Inflammatory macrophage (primary cell): ENCODE data around the gene FAM120A.

ENCODE experiments used
- DNase-seq, 2 donors: peaks; one replicate each; pipeline ENCODE4 v3.0.0-alpha.2; 2020 to 2022

Gene FAM120A

DNA sequence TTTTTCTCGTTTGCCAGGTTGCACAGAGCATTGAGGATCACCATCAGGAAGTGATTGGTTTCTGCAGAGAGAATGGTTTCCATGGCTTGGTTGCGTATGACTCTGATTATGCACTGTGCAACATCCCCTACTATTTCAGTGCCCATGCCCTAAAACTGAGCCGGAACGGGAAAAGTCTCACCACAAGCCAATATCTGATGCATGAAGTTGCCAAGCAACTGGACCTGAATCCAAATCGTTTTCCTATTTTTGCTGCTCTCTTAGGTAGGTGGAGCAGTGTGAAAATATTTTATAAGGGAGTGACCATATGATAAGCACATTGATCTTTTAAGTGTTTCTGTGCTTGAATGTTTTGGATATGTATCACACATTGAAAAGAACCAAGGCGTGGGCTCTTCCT is 19.6 kb downstream of the FAM120A start:
- no peak for DNase-seq

DNA sequence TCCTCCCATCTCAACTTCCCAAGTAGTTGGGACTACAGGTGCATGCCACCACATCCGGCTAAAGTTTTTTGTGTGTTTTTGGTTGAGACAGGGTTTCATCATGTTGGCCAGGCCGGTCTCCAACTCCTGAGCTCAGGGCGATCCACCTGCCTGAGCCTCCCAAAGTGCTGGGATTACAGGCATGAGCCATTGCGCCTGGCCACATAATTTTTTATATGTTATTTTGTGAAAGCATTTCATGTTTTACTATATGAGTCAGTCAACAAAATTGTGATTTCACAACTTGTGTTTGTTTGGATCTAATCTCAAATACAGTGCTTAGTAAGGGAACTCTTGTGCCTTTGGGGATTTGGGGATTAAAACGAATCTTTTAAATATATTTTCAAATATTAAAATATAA is 21.9 kb downstream of the FAM120A start:
- no peak for DNase-seq

DNA sequence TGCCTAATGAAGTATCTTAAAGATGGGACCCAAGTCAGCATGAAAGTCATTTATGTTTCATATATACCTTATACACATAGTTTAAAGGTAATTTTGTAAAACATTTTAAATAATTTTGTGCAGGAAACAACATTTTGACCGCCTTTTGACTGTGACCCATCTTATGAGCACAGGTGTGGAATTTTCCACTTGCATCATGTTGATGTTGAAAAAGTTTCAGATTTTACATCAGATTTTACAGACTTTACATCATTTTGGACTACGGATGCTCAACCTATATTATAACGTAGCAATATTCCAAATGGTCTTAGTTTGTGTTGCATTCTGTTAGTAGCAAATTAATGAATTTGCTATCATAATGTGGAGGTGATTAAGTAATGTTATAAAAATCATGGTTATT is 23.6 kb downstream of the FAM120A start:
- DNase-seq = no peak

DNA sequence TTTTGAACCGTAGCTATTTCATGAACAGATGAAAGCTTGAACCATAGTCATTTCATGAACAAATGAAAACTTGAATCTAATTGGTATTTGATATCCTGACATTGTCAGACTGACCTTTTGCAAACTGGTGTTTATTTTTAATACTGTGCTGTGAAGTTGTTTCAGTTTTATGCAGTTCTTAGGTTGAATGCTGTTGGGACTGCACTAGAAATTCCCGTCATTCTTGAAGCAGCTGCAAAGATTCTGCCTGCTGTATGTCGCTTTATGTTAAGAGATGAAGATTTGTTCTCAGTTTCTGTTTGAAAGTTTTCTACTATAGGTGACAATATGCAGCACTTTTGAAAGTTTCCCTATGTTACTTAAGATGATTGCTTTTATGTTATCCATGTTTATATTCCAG is 24.4 kb downstream of the FAM120A start:
- DNase-seq = no peak

DNA sequence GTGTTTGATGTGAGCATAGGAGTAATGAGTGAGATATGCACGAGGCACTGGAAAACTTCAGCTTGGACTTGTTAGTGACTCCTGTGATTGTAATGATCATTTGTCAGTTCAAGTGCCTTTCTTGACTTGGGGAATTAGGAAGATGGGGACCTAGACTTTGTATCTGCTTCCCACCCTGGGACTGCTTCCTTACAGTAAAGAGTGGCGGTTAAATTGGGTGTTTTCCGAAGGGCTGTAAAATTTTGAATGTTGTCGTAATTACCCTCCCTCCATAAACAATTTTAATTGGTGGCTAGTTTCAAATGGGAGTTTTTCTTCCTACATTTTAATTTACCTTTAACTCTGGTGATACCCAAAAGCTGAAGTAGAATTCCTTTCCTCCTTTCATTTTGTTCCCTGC is 25.4 kb downstream of the FAM120A start:
- no peak for DNase-seq

DNA sequence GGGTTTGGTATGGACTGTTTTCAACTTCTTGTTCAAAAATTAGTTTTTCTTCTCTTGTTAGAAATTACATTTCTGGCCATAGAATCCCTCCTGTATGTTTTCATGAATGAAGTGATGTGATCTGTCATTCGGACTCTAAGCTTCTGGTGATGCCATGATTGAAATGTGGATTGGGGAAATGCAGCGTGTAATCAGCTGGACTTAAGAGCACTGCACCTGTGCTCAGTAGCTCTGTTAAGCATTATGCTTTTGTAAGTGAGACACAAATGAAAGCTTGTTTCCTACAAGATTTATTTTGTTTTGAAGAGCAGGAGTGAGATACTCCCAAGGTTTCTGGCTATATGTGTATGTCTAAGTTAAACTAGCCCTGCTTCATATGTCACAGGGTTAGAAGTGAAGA is 25.9 kb downstream of the FAM120A start:
- DNase-seq = no peak

DNA sequence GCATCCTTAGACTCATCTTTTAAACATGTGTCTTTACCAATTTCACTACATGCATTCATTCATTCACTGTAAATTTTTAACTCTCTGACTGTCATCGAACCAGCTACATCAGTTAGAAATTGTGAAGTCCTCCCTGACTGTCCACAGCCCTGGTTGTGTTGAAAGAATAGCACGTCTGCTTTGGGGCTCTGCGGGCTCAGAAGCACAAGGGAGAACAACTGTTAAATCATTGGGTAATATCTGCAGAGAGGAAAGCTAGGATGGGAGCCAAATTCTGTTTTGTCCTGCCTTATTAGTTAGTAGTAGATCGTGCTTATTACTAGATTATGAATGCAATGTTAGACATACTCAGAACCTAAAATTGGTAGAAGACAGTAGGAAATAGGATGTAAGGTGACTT is 28.2 kb downstream of the FAM120A start:
- DNase-seq = no peak

DNA sequence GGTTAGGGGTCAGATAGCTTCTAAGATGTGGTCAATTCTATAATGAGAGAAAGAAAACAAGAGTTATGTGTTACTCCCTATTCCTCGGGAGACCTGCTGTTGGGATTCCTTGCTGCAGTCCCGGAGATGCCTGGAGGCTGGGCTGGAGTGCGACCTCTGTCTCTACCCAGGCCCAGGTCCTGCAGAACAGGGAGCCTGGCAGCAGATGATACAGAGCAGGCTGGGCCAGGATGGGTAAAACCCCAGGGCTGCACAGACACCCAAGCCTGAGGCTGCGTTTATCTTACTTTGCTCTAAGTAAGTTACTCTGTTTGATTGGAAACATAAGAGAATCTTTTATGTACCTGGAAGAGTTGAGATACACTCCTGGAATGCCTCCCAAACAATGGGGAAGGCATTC is 28.8 kb downstream of the FAM120A start:
- DNase-seq = no peak

DNA sequence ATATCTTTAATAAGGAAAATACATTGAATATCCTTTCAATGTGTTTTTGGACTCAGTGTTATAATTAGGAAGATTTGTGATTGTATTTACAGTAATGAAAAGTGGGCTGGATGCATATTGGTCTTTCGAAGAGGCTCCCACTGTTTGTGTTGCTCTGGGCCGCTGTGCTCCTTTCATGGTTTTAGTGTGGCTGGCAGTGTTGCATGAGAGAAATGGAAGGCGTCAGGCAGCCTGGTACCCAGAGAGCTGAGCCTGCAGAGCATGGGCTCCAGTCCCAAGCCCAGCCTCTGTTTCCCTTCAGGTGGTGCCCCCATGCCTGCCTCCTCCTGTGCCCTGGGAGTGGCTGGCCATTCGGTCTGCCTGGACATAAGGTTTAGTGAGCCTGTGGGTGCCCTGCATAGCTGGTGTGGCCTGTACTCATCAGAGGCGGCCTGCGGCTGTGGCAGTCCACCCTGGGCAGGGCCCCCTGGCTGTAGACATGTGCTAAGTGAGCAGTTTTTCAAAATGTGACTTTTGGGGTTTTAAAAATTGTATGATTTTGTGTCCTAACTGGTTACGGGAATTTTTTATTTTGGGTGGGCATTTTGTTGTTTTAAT is 29.3 kb downstream of the FAM120A start:
- no peak for DNase-seq

DNA sequence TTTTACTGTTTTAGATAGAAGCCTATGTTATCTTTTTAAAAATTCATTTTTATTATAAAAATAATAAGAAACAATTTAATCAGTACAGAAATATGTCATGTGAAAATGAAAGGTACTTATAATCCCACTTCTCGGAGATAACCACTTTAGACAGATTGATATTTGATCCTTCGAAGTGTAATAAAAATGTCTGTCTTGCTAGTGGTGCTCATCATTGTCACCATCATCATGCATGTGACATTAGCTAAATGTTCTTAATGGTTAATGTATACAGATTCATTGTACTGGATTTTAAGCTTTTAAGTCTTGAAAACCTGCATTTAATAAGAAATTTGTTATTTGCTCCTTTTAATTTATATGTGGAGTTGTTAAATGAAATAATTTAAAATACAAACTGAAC is 32.0 kb downstream of the FAM120A start:
- no peak for DNase-seq

DNA sequence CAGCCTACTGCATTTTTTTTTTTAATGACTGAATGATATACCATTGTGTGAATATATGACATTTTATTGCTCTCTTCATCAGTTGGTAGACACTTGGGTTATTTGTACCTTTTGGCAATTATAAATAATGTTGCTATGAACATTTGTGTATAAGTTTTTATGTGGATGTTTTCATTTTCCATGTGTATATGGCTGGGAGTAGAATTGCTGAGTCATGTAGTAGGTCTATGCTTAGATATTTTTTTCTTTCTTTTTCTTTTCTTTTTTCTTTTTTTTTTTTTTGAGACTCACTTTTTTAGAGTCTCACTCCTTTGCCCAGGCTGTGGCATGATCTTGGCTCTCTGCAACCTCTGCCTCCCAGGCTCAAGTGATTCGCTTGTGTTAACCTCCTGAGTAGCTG is 34.8 kb downstream of the FAM120A start:
- no peak for DNase-seq

DNA sequence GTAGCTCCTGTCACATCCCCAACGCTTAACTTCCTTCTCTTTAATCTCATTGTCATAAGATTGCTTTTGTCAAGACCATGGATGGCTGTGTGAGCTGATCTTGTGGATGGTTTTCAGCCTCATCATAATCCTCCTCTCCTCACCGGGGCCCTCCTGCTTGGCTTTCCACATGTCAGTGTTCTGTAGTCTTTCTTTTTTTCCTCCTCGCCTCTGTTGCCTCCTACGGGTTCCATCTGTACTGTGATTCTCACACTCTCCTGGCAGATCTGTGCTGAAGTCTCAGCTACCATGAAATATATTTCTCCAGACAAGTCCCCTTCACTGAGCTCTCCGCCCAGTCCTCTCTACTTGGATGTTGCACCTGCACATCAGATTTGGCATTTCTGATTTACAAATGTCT is 36.8 kb downstream of the FAM120A start:
- no peak for DNase-seq

DNA sequence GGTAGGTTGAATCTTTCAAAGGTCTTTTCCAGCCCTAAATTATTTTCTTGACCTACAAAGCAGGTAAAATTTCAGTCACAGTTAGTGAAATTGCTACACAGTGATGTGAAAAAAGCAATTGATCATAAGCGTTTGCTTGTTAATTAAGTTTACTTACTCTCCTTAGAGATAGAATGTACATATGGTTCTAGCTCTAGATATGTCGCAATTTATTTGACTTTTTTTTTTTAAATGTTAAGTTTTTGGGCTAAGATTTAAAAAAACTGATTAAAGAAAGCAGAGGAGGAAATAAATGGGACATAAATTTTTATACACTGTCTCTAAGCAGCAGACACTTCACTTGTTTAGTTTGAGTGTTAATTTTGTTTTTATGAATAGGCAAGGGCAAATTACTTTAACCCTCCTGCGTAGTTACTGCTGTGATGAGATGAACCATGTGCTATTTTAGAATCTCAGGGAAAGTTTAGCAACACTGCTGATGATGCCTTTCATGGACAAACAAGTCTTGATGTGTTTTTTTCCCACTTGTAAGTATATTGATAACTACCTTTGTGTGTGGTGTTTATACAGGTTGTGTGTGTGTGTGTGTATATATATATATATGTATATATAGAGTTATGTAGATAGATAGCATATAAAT is 40.2 kb downstream of the FAM120A start:
- no peak for DNase-seq

DNA sequence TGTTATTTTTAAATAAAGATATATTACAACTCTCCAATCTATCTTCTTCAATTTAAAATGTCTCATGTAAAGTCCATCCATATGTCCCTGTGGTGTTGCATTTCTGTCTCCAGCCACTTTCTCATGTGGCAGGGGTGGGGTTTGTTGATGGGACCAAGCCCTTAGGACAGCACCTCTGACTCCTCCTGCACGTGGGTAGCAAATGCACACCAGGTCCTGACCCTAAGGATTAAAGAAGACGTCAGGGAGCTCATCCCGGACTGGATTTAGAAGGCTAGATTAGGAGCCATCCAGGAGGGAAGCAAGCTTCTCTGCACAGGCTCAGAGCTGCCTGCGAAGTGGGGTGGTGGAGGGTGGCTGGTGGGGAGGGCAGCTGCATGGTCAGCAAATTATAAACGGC is 40.8 kb downstream of the FAM120A start:
- no peak for DNase-seq

DNA sequence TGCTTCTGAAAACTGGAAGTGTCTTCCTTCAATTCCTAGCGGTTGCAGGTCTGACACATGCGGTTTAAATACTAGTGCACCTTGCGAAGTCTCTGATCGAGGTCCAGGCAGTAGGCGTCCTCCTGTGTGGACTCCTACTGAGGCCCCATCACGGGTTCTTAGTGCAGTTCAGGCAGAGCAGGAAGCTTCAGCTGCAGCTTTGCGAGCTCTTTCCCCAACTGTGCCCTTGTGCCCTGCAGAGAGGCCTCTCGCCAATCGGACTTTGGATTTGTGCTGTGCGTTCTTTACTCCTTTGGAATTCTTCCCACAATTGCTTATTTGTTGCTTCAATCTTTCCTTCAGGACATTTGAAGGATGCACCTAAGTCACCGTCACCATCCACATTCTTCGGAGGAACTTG is 42.5 kb downstream of the FAM120A start:
- no peak for DNase-seq

DNA sequence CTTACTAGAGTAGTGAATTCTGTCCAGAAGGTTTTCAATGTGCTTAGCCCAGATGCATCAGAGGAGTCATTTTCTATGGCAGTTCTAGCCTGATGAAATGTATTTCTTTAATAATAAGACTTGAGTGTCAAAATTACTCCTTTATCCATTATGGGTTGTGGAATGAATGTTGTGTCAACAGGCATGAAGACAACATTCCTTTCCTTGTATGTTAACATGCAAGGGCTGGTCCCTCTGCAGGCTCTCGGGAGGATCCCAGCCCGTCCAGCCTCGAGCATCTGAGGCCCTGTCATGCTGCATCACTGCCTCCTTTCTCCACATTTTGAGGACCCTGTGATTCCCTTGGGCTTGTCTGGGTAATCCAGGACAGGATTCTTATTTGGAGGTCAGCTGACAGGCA is 44.8 kb downstream of the FAM120A start:
- no peak for DNase-seq

DNA sequence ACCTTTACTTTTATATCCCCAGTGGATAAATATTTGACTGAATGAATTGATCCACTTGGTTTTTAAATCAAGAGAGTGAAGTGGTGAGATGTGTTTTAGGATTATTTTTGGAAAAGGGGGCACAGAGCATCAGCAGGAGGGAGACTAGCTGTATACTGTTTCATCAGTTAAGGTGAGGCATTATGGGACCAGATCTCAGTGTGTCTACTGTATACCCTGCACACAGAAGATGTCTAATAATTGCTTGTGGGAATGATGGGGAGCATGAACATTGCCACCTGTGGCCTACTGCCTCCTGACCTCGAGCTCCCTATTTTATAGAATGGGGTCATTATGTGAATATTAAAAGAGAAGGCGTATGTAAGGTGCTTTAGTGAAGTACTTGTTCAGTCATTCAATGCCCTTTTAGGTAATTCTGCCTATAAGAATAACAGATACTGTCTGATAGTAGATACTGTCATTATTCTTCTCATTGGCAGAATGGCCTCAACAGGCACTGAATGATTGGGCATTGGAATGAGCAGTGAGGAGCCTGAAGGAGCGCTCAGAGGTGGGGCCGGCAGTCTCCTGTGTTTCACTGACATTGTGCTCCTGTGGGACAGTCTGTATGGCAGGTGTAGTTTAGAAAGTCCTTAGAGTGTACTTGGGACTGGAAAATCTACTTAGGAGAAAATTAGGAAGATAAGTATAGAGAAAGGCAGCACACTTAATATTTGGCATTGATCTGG is 49.2 kb downstream of the FAM120A start:
- DNase-seq = no peak

DNA sequence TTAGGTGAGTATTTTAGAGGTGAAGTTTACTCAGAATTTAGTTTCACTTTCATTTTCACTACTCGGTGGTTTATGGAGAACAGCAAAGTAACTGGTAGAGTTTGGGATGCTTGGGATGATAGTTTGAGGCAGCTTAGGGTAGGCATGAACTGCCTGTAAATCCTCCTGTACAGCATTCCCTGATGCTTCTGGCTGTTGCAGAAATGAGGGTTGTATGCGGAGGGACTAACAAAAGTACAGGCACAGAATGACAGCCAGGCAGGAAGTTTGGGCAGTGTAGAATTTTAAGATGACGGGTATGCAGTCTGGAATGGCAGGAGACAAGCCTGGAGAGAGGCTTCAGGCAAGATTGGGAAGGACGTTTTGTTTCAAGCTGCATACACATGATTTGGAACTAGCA is 49.9 kb downstream of the FAM120A start:
- no peak for DNase-seq

DNA sequence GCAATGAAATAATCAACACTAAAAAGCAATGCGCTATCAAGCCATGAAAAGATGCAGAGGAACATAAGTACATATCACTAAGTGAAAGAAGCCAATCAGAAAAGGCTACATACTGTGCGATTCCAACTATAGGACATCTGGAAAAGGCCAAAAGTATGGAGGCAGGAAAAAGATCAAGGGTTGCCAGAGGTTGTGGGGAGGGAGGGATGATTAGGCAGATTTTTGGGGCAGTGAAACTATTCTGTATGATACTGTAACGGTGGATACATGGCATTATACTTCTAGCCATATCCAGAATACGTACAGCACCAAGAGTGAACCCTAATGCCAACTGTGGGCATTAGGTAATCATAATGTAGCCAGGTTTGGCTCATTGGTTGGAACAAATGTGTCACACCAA is 51.9 kb downstream of the FAM120A start:
- DNase-seq = no peak

DNA sequence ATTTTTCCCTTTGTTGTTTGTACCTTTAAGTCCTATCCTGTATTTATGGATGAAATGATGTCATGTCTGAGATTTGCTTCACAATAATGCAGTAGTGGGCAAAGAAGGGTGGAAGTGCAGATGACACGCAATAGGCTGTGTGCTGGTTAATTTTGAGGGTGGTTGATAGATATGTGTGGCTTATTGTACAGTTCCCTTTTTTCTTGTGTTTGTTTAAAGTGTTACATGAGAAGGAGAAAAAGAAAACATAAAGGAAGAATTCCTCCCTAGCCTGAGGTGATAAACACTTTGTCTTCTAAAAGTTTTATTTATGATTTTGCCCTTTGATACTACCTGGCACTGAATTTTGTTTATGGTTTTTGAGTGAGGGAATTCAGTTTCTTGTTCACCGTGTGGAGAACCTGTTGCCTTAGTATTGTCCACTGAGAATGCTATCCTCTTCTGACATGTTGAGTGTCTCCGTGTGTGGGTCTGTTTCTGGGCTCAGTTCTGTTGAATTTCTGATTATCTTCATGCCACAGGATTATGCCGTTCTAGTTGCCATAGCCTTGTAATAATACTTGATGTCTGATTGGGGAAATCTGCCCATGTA is 54.2 kb downstream of the FAM120A start:
- DNase-seq = peak; percentile 74 to 83

DNA sequence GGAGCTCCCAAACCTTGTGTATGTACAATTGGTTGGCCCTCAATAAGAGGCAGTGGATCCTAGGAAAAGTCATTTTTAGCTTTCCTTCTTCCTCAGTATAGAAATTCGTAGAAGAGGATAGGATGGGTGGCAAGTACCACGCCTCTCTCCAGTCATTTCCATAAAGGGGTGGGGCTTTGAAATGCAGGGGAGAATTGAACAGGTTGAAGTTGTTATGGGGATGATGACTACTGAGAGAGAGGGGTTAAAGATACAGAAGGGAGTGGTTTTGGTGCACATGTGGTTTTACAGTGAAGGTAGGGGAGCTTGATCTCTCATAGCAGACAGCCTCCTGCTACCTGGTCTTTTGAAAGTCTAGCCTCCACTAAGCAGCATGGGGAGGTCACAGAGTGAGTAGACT is 56.3 kb downstream of the FAM120A start:
- DNase-seq = no peak

DNA sequence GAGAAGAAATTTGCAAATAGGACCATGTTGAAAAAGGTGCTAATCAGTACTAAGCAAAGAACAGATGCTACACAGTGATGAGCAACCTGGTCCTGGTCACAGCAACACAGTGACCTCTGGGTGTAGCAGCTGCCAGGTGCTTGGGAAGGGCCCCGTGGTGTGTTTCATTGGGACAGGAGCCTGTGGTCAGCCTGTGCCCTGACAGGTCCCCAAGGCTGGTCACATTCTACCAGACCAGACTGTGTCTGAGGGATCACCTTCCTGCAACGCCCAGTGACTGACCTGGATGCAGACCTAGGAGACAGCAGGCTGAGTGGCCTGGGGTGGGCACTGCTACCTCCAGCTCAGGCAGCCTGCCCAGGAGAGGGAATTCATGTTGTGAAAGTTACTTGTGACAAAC is 56.7 kb downstream of the FAM120A start:
- no peak for DNase-seq

DNA sequence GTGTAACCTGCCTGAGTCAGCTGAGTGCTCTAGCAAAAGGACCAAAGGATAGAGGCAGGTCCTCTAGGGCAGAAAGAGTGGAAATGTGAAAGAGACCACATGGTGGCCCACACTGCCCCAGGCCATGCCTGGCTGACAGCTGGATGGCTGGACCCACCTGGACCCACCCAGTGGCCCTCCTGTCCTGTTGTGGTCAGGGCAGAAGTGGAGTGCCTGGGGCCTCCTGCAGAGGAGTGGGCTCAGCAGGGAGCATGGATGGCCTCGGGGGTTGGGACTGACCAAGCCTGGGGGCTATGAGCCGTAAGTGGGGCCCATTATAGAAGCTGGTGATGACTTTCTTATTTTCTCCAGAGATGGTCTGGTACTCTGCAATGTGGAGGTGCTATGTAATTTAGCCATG is 57.6 kb downstream of the FAM120A start:
- DNase-seq = no peak

DNA sequence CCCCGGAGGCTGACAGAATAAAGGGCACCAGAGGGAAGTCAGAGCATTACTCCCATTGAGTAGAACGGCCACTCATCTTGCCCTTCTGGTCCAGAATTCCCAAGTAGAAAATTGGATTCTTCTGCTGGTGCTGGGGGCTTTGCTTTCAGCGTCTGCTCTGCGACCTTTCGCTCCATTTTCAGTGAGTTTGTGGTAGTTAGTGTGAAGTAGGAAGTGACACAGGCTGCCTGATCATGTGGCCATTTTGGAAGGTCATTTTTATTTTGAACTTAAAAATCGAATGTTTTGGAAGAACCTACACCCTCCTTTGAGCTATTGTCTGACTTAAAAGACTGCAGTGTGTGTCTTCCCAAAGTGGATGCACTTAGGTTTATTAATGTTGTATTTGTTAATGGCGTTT is 58.6 kb downstream of the FAM120A start:
- peak; percentile 17 to 39 for DNase-seq
